ENCODE results near the gene UBN1.

The UBN1 gene

GRCh38 chr16:4888428-4889135 lies 41.3 kb downstream of the UBN1 start:
- no peak overlapping the region for H3K27ac ChIP-seq
- H3K27me3 ChIP-seq (ENCODE audit: insufficient read depth, low read depth, severe bottlenecking): no peaks in the 10 kb centered on the region
- peaks cover 46% of the 10 kb centered on the region for H3K36me3 ChIP-seq
- no peak for TF ChIP-seq CTCF (IDR thresholded peaks at IDR 0.05; ENCODE audit: low read depth, low read length)
- H3K9me3 ChIP-seq (ENCODE audit: severe bottlenecking): no peaks in the 10 kb centered on the region
- H3K4me3 ChIP-seq (ENCODE audit: low read depth, low read length): no peak overlapping the region
- no peak for DNase-seq

GRCh38 chr16:4890026-4890425 lies 42.7 kb downstream of the UBN1 start:
- Histone ChIP-seq H3K4me3 (ENCODE audit: low read depth, low read length) (no peak overlapping the region), H3K9me3 (ENCODE audit: severe bottlenecking) (no peaks in the 10 kb centered on the region), H3K36me3 (peaks cover 31% of the 10 kb centered on the region), H3K27me3 (ENCODE audit: insufficient read depth, low read depth, severe bottlenecking) (no peaks in the 10 kb centered on the region), H3K27ac (no peak overlapping the region)
- TF ChIP-seq CTCF (IDR thresholded peaks at IDR 0.05; ENCODE audit: low read depth, low read length): no peak
- DNase-seq: no peak

- H3K36me3 ChIP-seq: peaks cover 25% of the 10 kb centered on the region
- no peak for DNase-seq
- H3K9me3 ChIP-seq (ENCODE audit: severe bottlenecking): no peaks in the 10 kb centered on the region
- no peaks in the 10 kb centered on the region for H3K27me3 ChIP-seq (ENCODE audit: insufficient read depth, low read depth, severe bottlenecking)
- H3K27ac ChIP-seq: no peak overlapping the region
- no peak overlapping the region for H3K4me3 ChIP-seq (ENCODE audit: low read depth, low read length)
- TF ChIP-seq CTCF (IDR thresholded peaks at IDR 0.05; ENCODE audit: low read depth, low read length): no peak
Measured at GRCh38 chr16:4890686-4891085, 43.4 kb downstream of the UBN1 start.

- peaks cover 23% of the 10 kb centered on the region for H3K36me3 ChIP-seq
- H3K27ac ChIP-seq: no peak overlapping the region
- H3K4me3 ChIP-seq (ENCODE audit: low read depth, low read length): no peak overlapping the region
- no peak for TF ChIP-seq CTCF (IDR thresholded peaks at IDR 0.05; ENCODE audit: low read depth, low read length)
- no peaks in the 10 kb centered on the region for H3K27me3 ChIP-seq (ENCODE audit: insufficient read depth, low read depth, severe bottlenecking)
- H3K9me3 ChIP-seq (ENCODE audit: severe bottlenecking): no peaks in the 10 kb centered on the region
- no peak for DNase-seq
Measured at GRCh38 chr16:4891097-4891885, 44.0 kb downstream of the UBN1 start.

- H3K27me3 ChIP-seq (ENCODE audit: insufficient read depth, low read depth, severe bottlenecking): no peaks in the 10 kb centered on the region
- peaks cover 21% of the 10 kb centered on the region for H3K36me3 ChIP-seq
- DNase-seq: no peak
- no peak overlapping the region for H3K4me3 ChIP-seq (ENCODE audit: low read depth, low read length)
- H3K9me3 ChIP-seq (ENCODE audit: severe bottlenecking): no peaks in the 10 kb centered on the region
- no peak for TF ChIP-seq CTCF (IDR thresholded peaks at IDR 0.05; ENCODE audit: low read depth, low read length)
- H3K27ac ChIP-seq: no peak overlapping the region
Measured at GRCh38 chr16:4891886-4892216, 44.6 kb downstream of the UBN1 start.
